IMR-90 (cell line): Measurements from ENCODE around the gene SLC26A11. TPM values are rescaled to one million over a fixed set of nuclear protein-coding genes. Genes with fewer than 3 reads are reported as not detected.
"Not testable (repeated sequence)": the region's sequence is repeated elsewhere in the genome, so short reads cannot be mapped to it uniquely, and the experiment has no call there.

Experiments
- ATAC-seq: fragments of 200-7000 bp; cut with Tn5 transposase; 2 replicates; pipeline ENCODE4 v1.9.1; 2020; ENCODE audit warnings: low read depth, mild to moderate bottlenecking, moderate library complexity
- BruUV-seq: library from RNA; stranded (reverse); fragments of 400-500 nt; replicated peaks from 2 replicates; lab custom pipeline; 2021; lab: Mats Ljungman, UMichigan
- CTCF ChIA-PET: fragments of 300-600 bp; formaldehyde crosslinking; extraction: SDS; loops from one replicate; lab custom pipeline; 2021; ENCODE audit warnings: antibody characterized with exemption; lab: Yijun Ruan, JAX
- POLR2A ChIA-PET: fragments of 300-600 bp; sonication (Branson Sonifier 250); formaldehyde crosslinking; loops from one replicate; lab custom pipeline; 2022; ENCODE audit warnings: antibody characterized with exemption; ENCODE audit not compliant: unreplicated experiment; lab: Charles Lee
- DNase-seq: peaks from one replicate; pipeline ENCODE4 v3.0.0; 2013
- H2AFZ ChIP-seq: replicated peaks from 2 replicates; pipeline ENCODE3; 2013; ENCODE audit warnings: low read length, mild to moderate bottlenecking; ENCODE audit not compliant: poor library complexity
- H2AK5ac ChIP-seq: 2 replicates; pipeline ENCODE4 v1.6.1; 2013; ENCODE audit warnings: low read depth, low read length, inconsistent platforms
- H2AK9ac ChIP-seq: replicated peaks from 2 replicates; pipeline ENCODE3; 2013; ENCODE audit warnings: mild to moderate bottlenecking, low read depth, low read length, moderate library complexity; ENCODE audit not compliant: poor library complexity
- H2BK120ac ChIP-seq: 2 replicates; pipeline ENCODE4 v1.6.1; 2013; ENCODE audit warnings: low read depth, low read length, inconsistent platforms
- H2BK15ac ChIP-seq: 3 replicates; pipeline ENCODE4 v1.6.1; 2013; ENCODE audit warnings: low read depth, low read length, inconsistent platforms
- H2BK20ac ChIP-seq: 2 replicates; pipeline ENCODE4 v1.6.1; 2013; ENCODE audit warnings: low read depth, mild to moderate bottlenecking, inconsistent platforms, low read length, moderate library complexity
- H2BK5ac ChIP-seq: 2 replicates; pipeline ENCODE4 v1.6.1; 2013; ENCODE audit warnings: mild to moderate bottlenecking, low read depth, low read length, inconsistent platforms; ENCODE audit not compliant: poor library complexity, severe bottlenecking
- H3K14ac ChIP-seq: replicated peaks from 2 replicates; pipeline ENCODE4 v1.6.1; 2013; ENCODE audit warnings: low read depth, low read length, inconsistent platforms
- H3K18ac ChIP-seq: 2 replicates; pipeline ENCODE4 v1.6.1; 2013; ENCODE audit warnings: low read depth, low read length, control low read depth
- H3K23ac ChIP-seq: 2 replicates; pipeline ENCODE4 v1.6.1; 2013; ENCODE audit warnings: low read depth, low read length, inconsistent platforms
- H3K27ac ChIP-seq: 2 replicates; pipeline ENCODE4 v1.5.1; 2013; ENCODE audit warnings: mild to moderate bottlenecking, control low read depth, low read length; ENCODE audit not compliant: insufficient read depth
- H3K27me3 ChIP-seq: 2 replicates; pipeline ENCODE4 v1.6.1; 2013; ENCODE audit warnings: low read length; ENCODE audit not compliant: control insufficient read depth, insufficient read depth
- H3K36me3 ChIP-seq: 2 replicates; pipeline ENCODE4 v1.6.1; 2013; ENCODE audit warnings: low read length, mixed read lengths; ENCODE audit not compliant: control insufficient read depth, insufficient read depth
- H3K4ac ChIP-seq: 2 replicates; pipeline ENCODE4 v1.6.1; 2013; ENCODE audit warnings: low read depth, low read length, inconsistent platforms
- H3K4me1 ChIP-seq: 2 replicates; pipeline ENCODE4 v1.6.1; 2013; ENCODE audit warnings: low read length, mixed read lengths; ENCODE audit not compliant: control insufficient read depth, insufficient read depth
- H3K4me2 ChIP-seq: 2 replicates; pipeline ENCODE4 v1.6.1; 2013; ENCODE audit warnings: low read depth, mild to moderate bottlenecking, control low read depth, low read length, moderate library complexity
- H3K4me3 ChIP-seq: 2 replicates; pipeline ENCODE4 v1.5.1; 2013; ENCODE audit warnings: low read depth, mild to moderate bottlenecking, control low read depth, low read length, moderate library complexity; ENCODE audit not compliant: insufficient read depth
- H3K56ac ChIP-seq: 2 replicates; pipeline ENCODE4 v1.6.1; 2013; ENCODE audit warnings: low read length, inconsistent platforms; ENCODE audit not compliant: insufficient read depth; ENCODE audit errors: extremely low read depth
- H3K79me1 ChIP-seq, 2 experiments: 2 replicates each; pipeline ENCODE4 v1.6.1; 2013; ENCODE audit warnings: low read length in 2 of 2, inconsistent platforms in 1 of 2, low read depth in 1 of 2
- H3K9ac ChIP-seq: 2 replicates; pipeline ENCODE4 v1.6.1; 2013; ENCODE audit warnings: low read depth, low read length, control low read depth
- H3K9me1 ChIP-seq: 2 replicates; pipeline ENCODE4 v1.6.1; 2013; ENCODE audit warnings: low read length, inconsistent platforms; ENCODE audit not compliant: insufficient read depth
- H3K9me3 ChIP-seq: 2 replicates; pipeline ENCODE4 v1.6.1; 2013; ENCODE audit warnings: low read length; ENCODE audit not compliant: control insufficient read depth, insufficient read depth
- H4K20me1 ChIP-seq: 2 replicates; pipeline ENCODE4 v1.6.1; 2013; ENCODE audit warnings: low read length, inconsistent platforms; ENCODE audit not compliant: insufficient read depth
- H4K5ac ChIP-seq: 2 replicates; pipeline ENCODE4 v1.6.1; 2013; ENCODE audit warnings: mild to moderate bottlenecking, low read depth, low read length, control low read depth
- H4K8ac ChIP-seq, 2 experiments: 2 replicates each; pipeline ENCODE4 v1.6.1; 2013; ENCODE audit warnings: low read depth in 2 of 2, low read length in 2 of 2, control low read depth in 1 of 2, inconsistent platforms in 1 of 2
- H4K91ac ChIP-seq: 2 replicates; pipeline ENCODE4 v1.6.1; 2013; ENCODE audit warnings: low read depth, low read length, inconsistent platforms; ENCODE audit not compliant: insufficient read depth
- WGBS, 2 experiments: methylation state at CpG; one replicate each; pipeline versions ENCODE4 v1.1.5 to v1.1.7; 2013; ENCODE audit warnings: missing lambda C conversion rate in 2 of 2; ENCODE audit not compliant: insufficient read length in 1 of 2; ENCODE audit errors: extremely low coverage in 2 of 2; 5-methylcytosine and 5-hydroxymethylcytosine counted together
- dilution Hi-C: fragments of 300-500 bp; cut with HindIII; formaldehyde crosslinking; loops from one replicate; pipeline ENCODE4 v1.14.3; 2018; ENCODE audit warnings: low sequenced_read_pairs; ENCODE audit not compliant: unreplicated experiment
- in situ Hi-C: fragments of 300-500 bp; cut with MboI; formaldehyde crosslinking; loops from 3 replicates; pipeline ENCODE4 v1.14.3; 2019; ENCODE audit warnings: low sequenced_read_pairs, inconsistent platforms, mixed read lengths
- intact Hi-C: fragments of 100-400 bp; cut with micrococcal nuclease; formaldehyde crosslinking; loops from 2 replicates; pipeline ENCODE4 v1.10.0; 2022
- polyA plus RNA-seq, 3 experiments: library from polyadenylated mRNA; depleted of rRNA; stranded (reverse); fragments of >200 nt; gene quantifications; 2 replicates each; pipeline ENCODE4 v1.2.3, GENCODE V29; 2012; ENCODE audit warnings: low replicate concordance in 1 of 3
- total RNA-seq: library from RNA; depleted of rRNA; stranded (reverse); fragments of >200 nt; gene quantifications from 2 replicates; pipeline ENCODE4 v1.2.3, GENCODE V29; 2012

Gene SLC26A11
- total and polyA plus RNA-seq, 2 of the 4 experiments (the other 2 are of a cell fraction) = 3.2 to 15.6 TPM

GRCh38 chr17:80199295-80199694 lies 20.9 kb upstream of the SLC26A11 start:
- BruUV-seq, H2BK20ac ChIP-seq, H3K4me3 ChIP-seq, H3K9me3 ChIP-seq, H3K23ac ChIP-seq, H3K36me3 ChIP-seq, H3K9ac ChIP-seq, H3K56ac ChIP-seq, intact Hi-C loops, H3K27ac ChIP-seq, H3K9me1 ChIP-seq, H3K18ac ChIP-seq, H3K27me3 ChIP-seq, H3K4ac ChIP-seq, H3K4me2 ChIP-seq, H2BK5ac ChIP-seq, H4K20me1 ChIP-seq, ATAC-seq, H4K8ac ChIP-seq, POLR2A ChIA-PET, H2AK9ac ChIP-seq, DNase-seq, H3K79me1 ChIP-seq, H2BK120ac ChIP-seq, H3K4me1 ChIP-seq, dilution Hi-C loops, in situ Hi-C loops, H2AK5ac ChIP-seq, H4K5ac ChIP-seq, H3K14ac ChIP-seq, H2AFZ ChIP-seq, H4K91ac ChIP-seq, H2BK15ac ChIP-seq: not testable (repeated sequence)
- no CpG with 5 or more reads among the region's 6 CpGs for whole genome bisulfite sequencing, 2 experiments
- CTCF ChIA-PET = interaction anchor here (0.7 to 1.4 kb wide), 2 partner anchors 98 to 320 kb away, joined by 4 to 6 read pairs; partner anchors contain the start of gene GAA
